ENCODE measurements around the gene NDRG2.
A peak's percentile ranks its signal among the peaks of the same experiment; 100 is the strongest.

Gene NDRG2

GRCh38 chr14:21070083-21070609 lies 45.3 kb upstream of the NDRG2 start, which contains the start of gene ARHGEF40:
Gene ARHGEF40, plus strand, starts transcription at chr14:21070304. Its CDS starts 93 bp downstream, at chr14:21070397.
- no peak for DNase-seq (ENCODE audit: low read depth)
- TF ChIP-seq CTCF (conservative IDR thresholded peaks at IDR 0.05; ENCODE audit: low read depth, low read length): no peak
- H3K4me3 ChIP-seq (ENCODE audit: low read length): peak within 1 kb of the TSS; percentile 78

- peak overlapping the region; percentile 78 for H3K4me3 ChIP-seq (ENCODE audit: low read length)
- no peak for DNase-seq (ENCODE audit: low read depth)
- no peak for TF ChIP-seq CTCF (conservative IDR thresholded peaks at IDR 0.05; ENCODE audit: low read depth, low read length)
Measured at GRCh38 chr14:21069388-21070082, 44.7 kb upstream of the NDRG2 start.

GRCh38 chr14:21068521-21069387 lies 43.9 kb upstream of the NDRG2 start:
- TF ChIP-seq CTCF (conservative IDR thresholded peaks at IDR 0.05; ENCODE audit: low read depth, low read length): peak; percentile 72
- peak overlapping the region; percentile 78 for H3K4me3 ChIP-seq (ENCODE audit: low read length)
- no peak for DNase-seq (ENCODE audit: low read depth)

DNA sequence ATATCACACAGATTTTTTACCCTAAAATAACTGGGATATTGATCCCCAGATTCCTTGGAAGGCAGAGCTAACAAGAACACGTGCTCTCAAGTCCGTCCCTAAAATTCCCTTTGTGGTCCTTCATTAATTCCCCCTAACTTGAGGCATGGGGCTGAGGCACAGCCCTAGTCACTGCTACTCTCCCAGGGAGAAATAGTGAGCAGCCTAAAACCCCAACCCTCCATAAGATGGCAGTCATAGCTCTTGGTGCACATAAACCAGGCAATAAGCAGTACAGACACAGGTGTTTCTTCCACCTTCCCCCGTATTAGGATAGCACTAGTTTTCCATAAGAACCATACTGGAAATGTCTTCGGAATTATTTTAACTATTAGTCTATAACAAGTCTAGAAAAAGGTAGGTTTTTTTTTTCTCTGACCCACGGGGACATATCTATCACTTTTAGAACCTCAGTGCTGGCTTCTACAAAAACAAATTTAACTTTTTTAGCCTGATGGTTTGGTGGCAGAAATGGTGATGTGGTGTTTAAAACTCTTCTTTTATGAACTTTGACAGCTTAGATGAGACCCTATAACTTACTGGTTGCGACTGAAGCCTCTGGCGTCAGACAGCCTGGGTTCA lies 42.1 kb upstream of the NDRG2 start:
- DNase-seq (ENCODE audit: low read depth): no peak
- TF ChIP-seq CTCF (conservative IDR thresholded peaks at IDR 0.05; ENCODE audit: low read depth, low read length): peak; percentile 28

DNA sequence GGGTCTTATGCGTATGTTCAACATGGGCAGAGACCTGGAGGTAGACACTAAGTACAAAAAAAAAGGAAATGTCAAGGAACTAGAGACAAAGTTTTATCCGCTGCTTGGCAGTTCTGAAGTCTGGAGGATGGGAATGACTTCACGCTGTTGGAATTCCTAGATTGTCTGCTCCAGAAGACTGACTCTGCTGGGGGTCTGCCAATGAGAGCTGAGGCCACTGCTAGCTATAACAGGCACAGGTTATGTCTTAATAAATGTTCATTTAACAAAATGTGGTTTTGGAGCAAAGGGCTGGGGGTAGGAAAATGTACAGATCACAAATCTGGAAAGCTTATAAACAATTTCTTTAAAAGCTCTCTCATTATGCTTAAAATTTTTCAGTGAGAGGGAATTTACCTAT lies 38.6 kb upstream of the NDRG2 start:
- no peak for DNase-seq (ENCODE audit: low read depth)
- H3K4me3 ChIP-seq (ENCODE audit: low read length): no peak overlapping the region
- no peak for TF ChIP-seq CTCF (conservative IDR thresholded peaks at IDR 0.05; ENCODE audit: low read depth, low read length)

More for the DNA sequence above, 42.1 kb upstream of the NDRG2 start:
- H3K4me3 ChIP-seq (ENCODE audit: low read length): no peak overlapping the region

GRCh38 chr14:21061347-21061668 lies 36.4 kb upstream of the NDRG2 start:
- no peak for TF ChIP-seq CTCF (conservative IDR thresholded peaks at IDR 0.05; ENCODE audit: low read depth, low read length)
- H3K4me3 ChIP-seq (ENCODE audit: low read length): no peak overlapping the region
- DNase-seq (ENCODE audit: low read depth): no peak
